NCI-H2196 (cell line): ENCODE results near the gene ASH1L.
"Not testable (repeated sequence)": the region's sequence is repeated elsewhere in the genome, so short reads cannot be mapped to it uniquely, and the experiment has no call there.

Source experiments
- DNase-seq: peaks from one replicate; lab custom pipeline; 2025; ENCODE audit not compliant: unreplicated experiment; lab: John Stamatoyannopoulos, UW

Gene ASH1L

DNA sequence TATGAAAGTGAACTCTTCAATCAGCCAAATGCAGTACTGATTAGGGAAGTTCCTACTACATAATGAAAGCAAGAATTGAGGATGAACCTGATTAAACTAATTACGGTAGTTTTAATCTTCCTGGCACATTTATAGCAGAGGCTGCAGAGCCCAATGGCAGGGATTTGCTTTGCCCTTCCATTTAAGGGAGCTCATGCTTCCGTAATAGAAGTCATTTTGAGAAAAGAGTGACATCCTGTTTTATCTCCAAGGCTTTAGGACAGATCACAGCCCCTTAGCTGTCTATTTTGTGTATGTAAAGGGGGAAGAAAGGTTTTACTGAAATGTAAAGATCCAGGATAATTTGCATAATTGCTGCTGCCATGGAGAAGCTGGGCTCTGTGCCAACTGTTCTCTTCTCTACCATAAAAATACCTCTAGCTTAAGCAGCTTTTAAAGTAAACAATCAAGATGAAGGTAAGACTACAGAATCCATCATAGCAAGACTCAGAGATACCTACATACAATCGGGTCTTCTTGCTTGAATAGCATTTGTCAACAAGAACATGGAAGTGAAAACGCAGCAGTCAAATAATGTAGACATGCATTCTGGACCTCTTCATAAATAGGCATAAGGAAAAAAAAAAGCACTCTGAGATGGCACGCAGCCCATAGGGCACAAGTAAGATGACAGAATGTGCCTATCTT, 62.5 kb downstream of the ASH1L start:
- DNase-seq: peak; percentile 59

DNA sequence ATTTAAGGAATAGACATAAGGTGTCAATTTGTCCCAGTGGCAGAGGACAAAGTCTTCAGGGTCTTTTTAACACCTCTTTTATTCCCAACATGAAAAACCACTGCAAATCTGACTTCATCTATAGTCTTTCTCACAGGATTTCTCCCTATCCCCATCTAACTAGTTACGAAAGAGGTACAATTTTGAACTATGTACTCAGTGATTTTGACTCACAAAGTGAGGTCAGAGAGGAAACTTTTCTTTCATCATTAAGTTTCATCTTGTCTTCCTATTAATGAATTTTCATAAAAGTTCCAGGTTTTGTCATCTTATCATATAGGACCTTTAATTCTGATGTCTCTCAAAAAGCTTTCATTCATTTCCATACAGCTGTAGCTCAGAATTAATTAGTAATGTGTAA, 63.3 kb downstream of the ASH1L start:
- DNase-seq: no peak

DNA sequence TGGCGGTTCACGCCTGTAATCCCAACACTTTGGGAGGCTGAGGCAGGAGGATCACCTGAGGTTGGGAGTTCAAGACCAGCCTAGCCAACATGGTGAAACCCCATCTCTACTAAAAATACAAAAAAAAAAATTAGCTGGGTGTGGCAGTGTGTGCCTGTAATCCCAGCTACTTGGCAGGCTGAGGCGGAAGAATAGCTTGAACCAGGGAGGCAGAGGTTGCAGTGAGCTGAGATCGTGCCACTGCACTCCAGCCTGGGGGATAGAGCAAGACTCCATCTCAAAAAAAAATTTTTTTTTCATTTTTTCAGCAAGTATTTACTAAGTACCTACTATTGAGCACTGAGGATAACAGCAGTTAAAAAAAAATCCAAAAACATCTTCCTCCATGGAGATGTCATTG, 69.0 kb downstream of the ASH1L start:
- not testable (repeated sequence) for DNase-seq

DNA sequence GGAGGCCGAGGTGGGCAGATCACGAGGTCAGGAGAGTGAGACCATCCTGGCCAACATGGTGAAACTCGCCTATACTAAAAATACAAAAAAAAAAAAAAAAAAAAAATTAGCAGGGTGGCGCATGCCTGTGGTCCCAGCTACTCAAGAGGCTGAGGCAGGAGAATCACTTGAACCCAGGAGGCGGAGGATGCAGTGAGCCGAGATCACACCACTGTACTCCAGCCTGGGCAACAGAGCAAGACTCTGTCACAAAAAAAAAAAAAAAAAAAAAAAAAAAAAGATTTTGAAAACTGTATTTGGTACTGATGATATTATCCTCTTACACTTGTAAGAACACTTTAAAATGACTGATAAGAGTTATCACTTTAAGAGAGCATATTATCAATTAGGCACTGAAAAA, 74.2 kb downstream of the ASH1L start:
- DNase-seq: not testable (repeated sequence)

DNA sequence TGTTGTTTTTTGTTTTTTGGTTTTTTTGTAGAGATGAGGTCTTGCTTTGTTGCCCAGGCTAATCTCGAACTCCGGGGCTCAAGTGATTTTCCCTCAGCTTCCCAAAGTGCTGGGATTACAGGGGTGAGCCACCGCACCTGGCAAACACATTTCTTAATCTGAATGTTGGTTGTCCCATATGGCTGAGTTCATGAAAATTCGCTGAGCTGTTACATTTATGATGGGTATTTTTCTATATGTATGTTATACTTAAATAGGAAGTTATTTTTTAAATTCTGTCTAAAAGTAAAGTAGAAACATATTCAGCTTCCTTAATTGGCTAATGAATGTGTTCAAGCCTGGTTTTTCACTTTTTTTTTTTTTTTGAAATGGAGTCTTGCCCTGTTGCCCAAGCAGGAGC, 75.1 kb downstream of the ASH1L start:
- DNase-seq: no peak

DNA sequence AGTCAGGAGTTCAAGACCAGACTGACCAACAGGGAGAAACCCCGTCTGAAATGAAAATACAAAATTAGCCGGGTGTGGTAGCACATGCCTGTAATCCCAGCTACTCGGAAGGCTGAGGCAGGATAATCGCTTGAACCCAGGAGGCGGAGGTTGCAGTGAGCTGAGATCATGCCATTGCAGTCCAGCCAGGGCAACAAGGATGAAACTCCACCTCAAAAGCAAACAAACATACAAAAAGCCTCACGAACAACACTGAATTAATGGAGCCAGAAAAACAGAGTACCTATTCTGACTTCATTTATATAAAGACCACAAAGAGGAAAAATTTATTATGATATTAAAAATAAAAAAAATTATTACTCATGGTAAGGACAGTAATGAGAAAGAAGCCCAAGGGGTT, 75.7 kb downstream of the ASH1L start:
- DNase-seq: not testable (repeated sequence)

DNA sequence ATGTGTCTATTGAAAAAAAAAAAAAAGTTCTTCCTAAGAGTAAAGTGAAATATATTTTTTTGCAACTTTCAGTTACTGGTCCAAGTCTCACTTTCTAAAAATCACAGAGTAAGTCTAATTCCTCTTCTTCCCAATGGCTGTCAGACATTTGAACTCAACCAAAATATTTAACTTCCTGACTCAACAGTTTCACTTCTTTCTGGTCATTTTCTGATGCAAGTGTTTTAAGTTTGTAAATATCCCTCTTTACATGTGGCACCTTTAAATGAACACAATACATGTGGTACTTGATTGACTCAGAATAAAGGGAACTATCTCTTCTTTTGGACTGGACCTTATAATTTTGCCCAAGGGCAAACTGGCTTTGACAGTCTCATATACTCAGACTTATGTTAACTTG, 76.7 kb downstream of the ASH1L start:
- DNase-seq: no peak

DNA sequence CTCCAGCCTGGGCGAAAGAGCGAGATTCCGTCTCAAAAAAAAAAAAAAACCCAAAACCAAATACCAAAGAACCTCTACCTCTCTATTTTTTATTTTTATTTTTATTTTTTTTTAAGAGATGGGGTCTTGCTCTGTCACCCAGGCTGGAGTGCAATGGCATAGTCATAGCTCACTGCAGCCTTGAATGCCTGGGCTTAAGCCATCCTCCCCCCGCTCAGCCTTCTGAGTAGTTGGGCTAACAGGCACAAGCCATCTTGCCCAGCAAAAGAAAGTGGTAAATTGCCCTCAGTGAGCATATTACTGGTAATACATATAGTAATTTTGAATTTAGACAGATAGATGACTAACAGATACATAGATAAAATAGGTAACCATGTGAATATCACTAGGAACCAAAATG, 77.4 kb downstream of the ASH1L start:
- no peak for DNase-seq

DNA sequence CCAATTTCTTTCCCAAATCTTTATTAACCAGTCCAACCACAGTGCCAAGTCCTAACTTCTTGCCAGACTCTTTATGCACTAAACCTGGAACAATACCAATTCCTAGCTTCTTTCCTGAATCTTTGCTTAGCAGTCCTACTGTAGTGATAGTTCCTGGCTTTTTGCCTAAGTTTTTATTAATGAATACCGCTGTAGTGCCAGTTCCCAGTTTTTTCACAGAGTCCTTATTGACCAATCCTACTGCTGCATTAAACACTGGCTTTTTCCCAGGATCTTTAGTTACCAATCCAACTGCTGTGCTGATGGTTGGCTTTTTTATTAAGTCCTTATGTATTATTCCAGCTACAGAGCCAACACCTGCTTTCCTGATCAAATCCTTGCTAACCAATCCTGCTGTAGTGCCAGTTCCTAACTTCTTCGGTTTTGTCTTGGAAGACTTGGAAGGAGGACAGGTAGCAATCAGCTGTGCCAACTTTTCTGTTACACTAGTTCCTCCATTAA, 80.8 kb downstream of the ASH1L start:
- DNase-seq: no peak

DNA sequence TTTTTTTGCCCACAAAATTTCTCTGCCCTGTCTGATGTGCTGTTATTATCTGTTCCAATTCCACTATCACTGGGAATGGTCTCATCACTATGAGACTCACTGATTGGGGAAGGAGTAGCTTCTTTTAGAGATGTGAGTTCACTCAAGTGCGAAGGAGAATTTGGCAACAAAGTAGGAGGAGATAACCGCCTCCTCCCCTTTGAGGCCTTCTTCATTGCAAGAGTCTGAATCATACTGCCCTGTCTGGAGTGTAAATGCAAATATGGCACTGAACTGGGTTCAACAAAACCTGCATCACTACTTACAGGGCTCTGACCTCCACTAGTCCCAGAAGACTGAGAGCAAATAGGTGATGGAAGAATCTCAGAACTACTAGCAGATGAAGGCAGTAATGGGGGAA, 83.4 kb downstream of the ASH1L start:
- no peak for DNase-seq

DNA sequence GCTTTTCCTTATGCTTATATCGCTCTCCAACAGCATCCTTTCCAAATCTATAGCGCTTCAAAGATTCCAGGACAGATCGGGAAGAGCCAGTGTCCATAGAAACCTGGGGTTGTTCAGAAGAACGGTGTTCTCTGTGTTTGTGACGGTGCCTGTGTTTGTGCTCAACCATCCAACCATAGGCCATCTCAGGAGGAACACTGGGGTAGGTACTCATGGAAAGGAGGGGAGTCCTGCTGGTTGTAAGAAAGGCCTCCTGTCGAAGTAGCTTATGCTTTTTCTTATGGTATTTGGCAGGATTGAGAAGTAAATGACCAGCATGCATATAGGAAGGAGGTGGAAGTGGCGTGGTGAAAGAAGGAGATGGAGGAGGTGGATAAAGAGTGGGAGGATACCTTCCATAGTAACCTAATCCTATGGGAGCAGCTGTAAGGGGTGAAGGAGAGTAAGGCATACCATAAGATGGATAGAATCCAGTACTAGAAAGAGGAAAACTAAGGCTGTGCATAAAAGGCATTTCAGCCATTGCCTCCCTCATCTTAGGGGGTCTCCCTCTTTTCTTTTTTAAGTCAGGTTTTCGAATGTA, 84.2 kb downstream of the ASH1L start:
- no peak for DNase-seq

DNA sequence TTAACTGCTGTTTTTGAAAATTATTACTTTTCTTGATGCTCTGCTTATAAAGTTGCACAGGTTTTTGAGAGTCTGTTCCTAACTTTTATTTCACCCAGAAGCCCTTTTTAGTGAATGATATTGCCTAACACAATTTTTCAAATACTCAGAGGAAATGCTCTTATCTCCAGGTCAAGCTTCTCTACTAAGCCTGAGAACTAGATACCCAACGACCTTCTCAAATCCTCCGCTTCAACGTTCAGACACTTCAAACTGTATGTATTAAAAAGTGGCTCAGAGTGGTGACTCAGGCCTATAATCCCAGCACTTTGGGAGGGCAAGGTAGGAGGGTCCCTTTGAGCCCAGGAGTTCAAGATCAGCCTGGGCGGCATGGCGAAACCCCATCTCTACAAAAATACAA, 88.5 kb downstream of the ASH1L start:
- DNase-seq: no peak

DNA sequence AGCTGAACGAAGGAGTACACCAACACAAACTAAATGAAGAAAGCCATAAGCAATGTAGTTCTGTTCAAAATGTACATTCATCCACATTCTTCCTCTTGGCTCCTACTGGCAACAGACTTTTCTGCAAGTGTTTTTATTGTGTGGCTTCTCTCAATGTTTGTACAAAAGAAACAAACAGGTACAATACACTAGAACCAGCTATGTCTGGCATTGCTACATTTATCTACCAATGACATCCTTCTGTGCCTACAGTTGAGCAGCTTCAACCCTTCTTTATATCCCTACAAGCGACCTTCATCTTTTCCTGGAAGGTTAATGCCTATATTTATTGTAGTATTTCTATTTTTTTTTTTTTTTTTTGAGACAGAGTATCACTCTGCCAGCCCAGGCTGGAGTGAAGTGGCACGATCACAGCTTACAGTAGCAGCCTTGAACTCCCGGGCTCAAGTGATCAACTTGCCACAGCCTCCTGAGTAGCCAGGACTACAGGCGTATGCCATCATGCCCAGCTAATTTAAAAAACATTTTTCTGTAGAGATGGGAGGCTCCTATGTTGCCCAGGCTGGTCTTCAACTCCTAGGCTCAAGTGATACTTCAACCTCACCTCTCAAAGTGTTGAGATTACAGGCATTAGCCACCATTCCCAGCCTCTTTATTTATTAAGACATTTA, 89.3 kb downstream of the ASH1L start:
- DNase-seq: no peak

DNA sequence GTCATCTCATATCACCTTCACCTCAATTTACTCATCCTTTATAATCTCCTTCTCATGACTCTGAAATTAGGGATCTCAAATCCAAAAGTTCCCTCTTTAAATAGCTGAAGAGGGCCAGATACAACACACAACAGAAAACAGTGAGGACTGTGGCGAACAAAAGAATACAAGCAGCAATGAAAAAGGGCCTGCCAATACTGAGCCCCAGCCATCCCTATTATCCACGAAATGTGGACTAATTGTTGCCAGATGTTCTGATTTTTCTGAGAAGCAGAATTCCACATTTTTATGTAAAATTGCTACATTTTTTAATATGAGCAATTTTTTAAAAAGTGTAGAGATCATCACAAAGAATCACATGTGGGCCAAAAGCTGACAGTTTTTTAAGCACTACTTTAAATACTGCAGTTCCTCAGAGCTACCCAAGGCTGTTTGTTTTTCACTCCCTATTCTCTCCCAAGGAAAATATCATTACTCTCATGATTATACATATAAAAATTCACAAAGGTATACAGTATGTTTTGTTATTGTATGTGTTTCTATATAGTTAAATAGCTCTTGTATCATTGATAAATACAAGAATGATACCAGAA, 90.0 kb downstream of the ASH1L start:
- DNase-seq: no peak

DNA sequence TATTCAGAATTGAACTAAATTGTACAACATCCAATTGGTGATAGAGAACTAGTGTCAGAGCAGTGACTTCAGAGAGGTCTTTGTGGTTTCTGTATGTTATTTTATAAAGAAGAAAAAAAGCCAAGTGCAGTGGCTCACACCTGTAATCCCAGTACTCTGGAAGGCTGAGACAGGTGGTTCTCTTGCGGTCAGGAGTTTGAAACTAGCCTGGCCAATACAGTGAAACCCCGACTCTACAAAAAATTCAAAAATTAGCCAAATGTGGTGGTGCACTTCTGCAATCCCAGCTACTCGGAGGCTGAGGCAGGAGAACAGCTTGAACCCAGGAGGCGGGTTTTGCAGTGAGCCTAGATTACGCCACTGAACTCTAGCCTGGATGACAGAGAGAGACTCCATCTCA, 90.7 kb downstream of the ASH1L start:
- DNase-seq: no peak

DNA sequence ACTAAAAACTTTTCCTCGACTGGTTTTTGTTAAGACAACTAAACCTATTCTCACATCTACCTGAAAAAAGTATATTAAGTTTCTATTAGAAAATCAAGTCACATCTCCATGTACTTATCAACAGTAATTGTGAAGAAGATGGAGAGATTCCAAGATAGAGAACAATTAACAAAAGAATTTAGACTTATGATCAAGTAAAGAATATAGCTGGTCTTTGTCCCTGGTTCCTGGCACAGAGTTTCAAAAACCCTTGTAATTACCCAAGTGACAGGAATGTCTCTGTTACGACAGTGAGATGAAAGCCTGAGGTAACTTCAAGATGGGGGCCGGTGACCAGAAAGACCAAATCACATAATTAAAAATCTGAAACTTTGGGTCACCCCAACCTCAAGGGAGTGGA, 91.6 kb downstream of the ASH1L start:
- no peak for DNase-seq

DNA sequence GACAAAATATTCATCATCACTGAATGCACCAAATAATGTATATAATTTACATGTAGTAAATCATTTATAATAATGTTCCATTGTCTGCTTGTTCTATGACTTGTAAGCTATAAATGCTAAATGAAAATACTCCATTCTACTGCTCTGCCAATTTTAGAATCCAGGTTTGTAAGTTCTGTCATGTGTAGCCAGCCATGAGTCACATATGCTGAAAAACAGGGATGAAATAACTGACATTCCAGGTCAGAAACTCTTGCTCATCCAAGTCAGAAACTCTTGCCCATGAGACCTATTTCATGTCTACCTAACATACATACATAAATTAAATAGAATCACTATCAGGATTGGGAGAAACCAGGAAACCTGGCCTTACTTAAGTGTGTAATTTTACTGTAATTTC, 95.6 kb downstream of the ASH1L start:
- no peak for DNase-seq

DNA sequence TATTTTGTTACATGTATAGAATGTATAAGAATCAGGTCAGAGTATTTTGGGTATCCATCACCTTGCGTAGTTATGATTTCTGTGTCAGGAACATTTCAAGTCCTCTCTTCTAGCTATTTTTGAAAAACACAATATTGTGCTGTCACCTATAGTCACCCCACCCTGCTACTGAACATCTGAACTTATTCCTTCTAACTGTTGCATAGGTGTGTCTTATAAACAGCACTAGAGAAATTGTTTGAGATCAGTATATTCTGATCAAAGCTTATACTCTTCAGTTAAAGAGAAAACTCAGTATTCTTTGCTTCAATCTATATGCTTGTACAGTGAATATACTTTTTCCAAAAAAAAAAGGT, 96.0 kb downstream of the ASH1L start:
- no peak for DNase-seq

DNA sequence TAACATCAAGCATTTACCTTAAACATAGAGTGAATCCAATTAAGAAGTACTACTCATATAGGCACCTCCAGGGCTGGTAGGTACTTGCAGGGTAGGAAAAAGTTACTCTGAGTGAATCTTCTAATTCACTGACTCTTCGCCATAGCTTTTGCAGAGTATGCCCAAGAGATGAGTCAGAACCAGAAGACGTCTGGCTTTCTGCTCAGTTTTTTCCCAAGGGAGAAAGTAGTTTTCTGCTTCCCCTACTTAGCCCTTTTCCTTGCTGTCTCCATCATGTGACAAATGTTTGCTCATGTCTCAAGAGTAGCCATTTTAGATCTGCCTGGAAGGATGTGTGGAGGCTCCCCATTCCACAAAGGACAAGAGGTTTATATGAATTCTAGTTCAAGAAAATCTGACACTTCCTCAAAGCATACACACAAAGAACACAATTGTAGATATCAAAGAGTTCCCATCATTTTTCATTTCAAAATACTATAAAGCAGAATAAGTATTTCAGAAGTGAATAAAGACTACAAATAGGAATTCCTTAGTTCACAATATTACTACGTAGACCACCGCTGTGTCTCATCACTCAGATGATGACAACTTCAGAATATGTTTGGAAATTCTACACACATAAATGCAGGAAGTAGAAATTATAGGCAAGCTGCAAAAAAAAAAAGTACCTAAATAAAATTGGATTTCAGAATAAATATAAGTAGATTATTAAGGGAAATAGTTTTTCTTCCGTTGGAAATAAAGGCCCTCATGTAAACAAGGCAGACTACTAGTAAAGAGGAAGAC, 98.5 kb downstream of the ASH1L start:
- DNase-seq: no peak

DNA sequence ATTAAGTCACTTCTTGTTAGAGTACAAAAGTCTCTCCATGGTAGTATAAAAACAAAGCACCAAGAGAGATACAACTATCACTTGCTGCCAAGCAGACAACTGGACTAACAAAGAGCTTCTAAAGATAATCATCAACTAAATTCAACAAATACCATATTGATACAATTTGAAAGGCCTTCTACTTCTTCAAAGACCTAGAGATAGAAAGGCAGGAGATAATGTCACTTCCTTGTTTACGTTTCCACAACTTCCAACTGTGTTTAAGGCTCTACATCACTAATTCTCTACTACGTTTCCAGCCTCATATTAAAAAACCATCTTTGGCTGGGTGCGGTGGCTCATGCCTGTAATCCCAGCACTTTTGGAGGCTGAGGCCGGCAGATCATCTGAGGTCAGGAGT, 104.5 kb downstream of the ASH1L start:
- DNase-seq: no peak

DNA sequence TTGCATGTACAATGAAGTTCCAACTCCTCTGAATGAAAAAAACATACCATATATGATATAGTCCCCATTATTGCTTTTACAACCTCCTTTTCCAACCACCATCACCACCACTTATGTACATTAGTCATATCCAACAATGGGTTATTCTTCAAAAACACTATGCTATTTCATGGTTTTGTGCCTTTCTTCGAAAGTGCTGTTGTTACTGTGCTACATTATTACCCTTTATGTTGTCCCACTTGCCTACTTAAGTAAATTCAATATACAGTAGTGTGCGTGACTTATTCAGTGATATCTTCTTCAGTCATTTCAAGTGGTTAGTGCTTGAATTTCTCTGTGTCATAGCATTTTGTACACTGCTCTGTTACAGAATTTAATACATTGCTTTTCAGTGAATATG, 105.3 kb downstream of the ASH1L start:
- DNase-seq: no peak
